HEK293 (cell line): ENCODE data around the gene SCAF1.

Experiments used
- CTCF ChIP-seq: fragments of 450-650 bp; formaldehyde crosslinking; IDR thresholded peaks from 2 replicates; pipeline ENCODE4 v1.5.1; 2016; ENCODE audit warnings: missing biosample characterization, missing genetic modification characterization
- ELK4 ChIP-seq: IDR thresholded peaks from 2 replicates; pipeline ENCODE4 v1.6.1; 2011; ENCODE audit warnings: mild to moderate bottlenecking, low read depth, low read length, borderline replicate concordance
- ZNF10 ChIP-seq: fragments of 450-650 bp; formaldehyde crosslinking; IDR thresholded peaks from 2 replicates; pipeline ENCODE4 v1.5.1; 2017; ENCODE audit warnings: missing biosample characterization, missing genetic modification characterization
- ZNF391 ChIP-seq: fragments of 450-650 bp; formaldehyde crosslinking; IDR thresholded peaks from 2 replicates; pipeline ENCODE4 v1.5.1; 2016; ENCODE audit warnings: low read depth, missing biosample characterization, missing genetic modification characterization, borderline replicate concordance

- TF ChIP-seq ZNF10 (tag by site-specific recombination), result no peak
- TF ChIP-seq ZNF391 (tag by site-specific recombination), result no peak
- TF ChIP-seq ELK4, result no peak
- TF ChIP-seq CTCF (tag by site-specific recombination), result no peak
Observed at GRCh38 chr19:49658566-49659442, 16.8 kb downstream of the SCAF1 start.
